Measurements from ENCODE around the gene C1orf141.

- TF ChIP-seq CTCF (optimal IDR thresholded peaks at IDR 0.05 in 1 of 3, IDR thresholded peaks at IDR 0.05 in 1 of 3, conservative IDR thresholded peaks at IDR 0.05 in 1 of 3; ENCODE audit: extremely low read depth in 1 of 3, insufficient read depth in 2 of 3, low read length in 3 of 3) (no peak), EZH2 (IDR thresholded peaks at IDR 0.05; ENCODE audit: low read length) (no peak)
Measured at GRCh38 chr1:67159233-67159632, 24.5 kb upstream of the C1orf141 start.
